Stomach (tissue), 9 donors: ENCODE measurements around the gene CUL4A. TPM values are rescaled to one million over a fixed set of nuclear protein-coding genes. Genes with fewer than 3 reads are reported as not detected.

ENCODE experiments used
- DNase-seq, 2 donors: peaks; one replicate each; pipeline versions ENCODE4 v3.0.0 to v3.0.0-alpha.2; 2013 to 2019
- H3K27ac ChIP-seq, 5 donors: fragments of 200-600 bp in 4 of 5; sonication (generic) in 4 of 5; one replicate each; pipeline ENCODE4 v1.5.1; 2013 to 2019; ENCODE audit warnings: mild to moderate bottlenecking in 1 of 5, moderate library complexity in 1 of 5
- H3K27me3 ChIP-seq, 3 donors: fragments of 200-600 bp; sonication (generic); one replicate each; pipeline ENCODE4 v1.5.1; 2017 to 2019; ENCODE audit warnings: mixed run types in 1 of 3
- H3K36me3 ChIP-seq, 4 donors: fragments of 200-600 bp; sonication (generic); 1 replicate in 3 of 4; 2 replicates in 1 of 4; pipeline ENCODE4 v1.5.1; 2016 to 2019
- H3K4me1 ChIP-seq, 4 donors: fragments of 200-600 bp; sonication (generic); one replicate each; pipeline ENCODE4 v1.5.1; 2016 to 2019
- H3K4me3 ChIP-seq, 4 donors: fragments of 200-600 bp; sonication (generic) in 3 of 4; one replicate each; pipeline ENCODE4 v1.5.1; 2016 to 2019; ENCODE audit warnings: mild to moderate bottlenecking in 1 of 4
- H3K9me3 ChIP-seq, 4 donors: fragments of 200-600 bp; sonication (generic); one replicate each; pipeline ENCODE4 v1.5.1; 2016 to 2019
- CTCF ChIP-seq, 7 experiments: fragments of 450-650 bp in 4 of 7; fragments of 200-600 bp in 3 of 7; sonication (generic) in 3 of 7; IDR thresholded peaks; one replicate each; pipeline ENCODE4 v1.5.1; 2016 to 2019; ENCODE audit warnings: antibody characterized with exemption in 7 of 7, control low read depth in 2 of 7, mild to moderate bottlenecking in 1 of 7
- EP300 ChIP-seq: sonication (generic); formaldehyde crosslinking; IDR thresholded peaks from one replicate; pipeline ENCODE4 v1.6.1; 2017; ENCODE audit warnings: antibody characterized with exemption
- POLR2A ChIP-seq, 4 donors: fragments of 450-650 bp; IDR thresholded peaks; one replicate each; pipeline ENCODE4 v1.6.1; 2016; ENCODE audit warnings: antibody characterized with exemption in 4 of 4, control low read depth in 2 of 4, mild to moderate bottlenecking in 1 of 4, moderate library complexity in 1 of 4
- POLR2AphosphoS5 ChIP-seq, 3 donors: sonication (generic); formaldehyde crosslinking; IDR thresholded peaks; one replicate each; pipeline ENCODE4 v1.6.1; 2016; ENCODE audit warnings: antibody characterized with exemption in 3 of 3
- WGBS, 5 donors: extraction: QIAGEN DNeasy Blood & Tissue Kit in 3 of 5; methylation state at CpG; one replicate each; pipeline versions ENCODE4 v1.1.5 to v1.1.7; 2013 to 2018; 5-methylcytosine and 5-hydroxymethylcytosine counted together
- intact Hi-C: fragments of 100-400 bp; cut with DNase I; formaldehyde crosslinking; loops from one replicate; pipeline ENCODE4 v1.15.1; 2023; ENCODE audit warnings: low total_unique reads
- polyA plus RNA-seq, 3 donors: library from polyadenylated mRNA; stranded (reverse); fragments of 200-250 nt; gene quantifications; one replicate each; pipeline ENCODE4 v1.2.3, GENCODE V29; 2013
- small RNA-seq, 4 donors: library from RNA; depleted of rRNA; stranded (forward); fragments of <200 nt; gene quantifications; one replicate each; pipeline ENCODE3, GENCODE V24; 2016
- total RNA-seq, 5 donors: library from RNA; depleted of rRNA; stranded (reverse); fragments of >200 nt; gene quantifications; one replicate each; pipeline versions ENCODE4 v1.1.0 to v1.2.3, GENCODE V29; 2014 to 2016
- donor health status: healthy with polysubstance abuse.
- donor health status: Bipolar disorder and iron deficiency.
- donor health status: healthy.

Gene CUL4A
- total and polyA plus RNA-seq, 8 donors, result 24.4 to 153 (median 108) TPM

DNA sequence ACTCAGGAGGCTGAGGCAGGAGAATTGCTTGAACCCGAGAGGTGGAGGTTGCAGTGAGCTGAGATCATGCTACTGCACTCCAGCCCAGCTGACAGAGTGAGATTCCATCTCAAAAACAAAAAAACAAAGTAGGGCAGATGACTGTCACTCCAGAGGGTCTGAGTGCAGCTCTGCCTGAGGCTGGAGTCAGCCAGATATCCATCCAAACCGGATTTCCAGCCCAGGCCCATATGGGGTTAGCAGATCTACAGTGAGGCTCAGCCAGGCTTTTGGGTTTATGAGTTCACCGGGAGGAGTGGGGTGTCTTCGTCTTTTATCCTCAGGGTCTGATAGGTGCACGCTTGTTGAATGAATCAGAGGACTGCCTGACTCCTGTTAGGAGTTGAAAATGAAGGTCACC lies 106.6 kb downstream of the CUL4A start:
- H3K36me3 ChIP-seq, result peaks cover 44 to 87% (median 76%) of the 10 kb centered on the region in 4 donors
- no peak overlapping the region for H3K4me3 ChIP-seq
- TF ChIP-seq EP300, result no peak
- no peak for TF ChIP-seq CTCF (IDR thresholded peaks at IDR 0.05)
- TF ChIP-seq POLR2AphosphoS5 (IDR thresholded peaks at IDR 0.05), result no peak
- TF ChIP-seq POLR2A (IDR thresholded peaks at IDR 0.05), result no peak
- H3K9me3 ChIP-seq, result no peaks in the 10 kb centered on the region
- H3K27ac ChIP-seq, result no peak overlapping the region
- no peaks in the 10 kb centered on the region for H3K4me1 ChIP-seq
- DNase-seq, result no peak
- H3K27me3 ChIP-seq, result no peaks in the 10 kb centered on the region
- intact Hi-C loops, result no loop called here
- 84 to 94% (median 89%) methylated on average over 5 of the region's 5 CpGs for WGBS, 5 donors

Small RNA genes lying within 50 kb of the gene (small RNA-seq; reads per million reads assigned to genes)
- gene AL137002.1 (0 reads per million in 4 donors), gene MIR8075 (0 reads per million in 4 donors)

Other genes starting within 250 kb of the CUL4A start
- gene MCF2L, start 240.4 kb upstream of the CUL4A start, total RNA-seq, result 100 to 1,000 TPM in 1 of 5 donors, 10 to 100 TPM in 4; 39.1 to 363 (median 58.6) TPM
- gene MCF2L, start 240.4 kb upstream of the CUL4A start, polyA plus RNA-seq, result 10 to 100 TPM; 10.8 to 20.0 (median 13.3) TPM
- gene F7, start 103.8 kb upstream of the CUL4A start, total RNA-seq, result not detected
- gene F7, start 103.8 kb upstream of the CUL4A start, polyA plus RNA-seq, result under 1 TPM in 1 of 3 donors, not detected in 2; 0.10 TPM
- 10 to 100 TPM in 1 of 5 donors, 1 to 10 TPM in 1, under 1 TPM in 1, not detected in 2; 0.45 to 14.9 (median 3.0) TPM for gene F10, start 86.8 kb upstream of the CUL4A start, total RNA-seq
- gene F10, start 86.8 kb upstream of the CUL4A start, polyA plus RNA-seq, result 1 to 10 TPM; 3.1 to 8.0 (median 3.5) TPM
- gene PROZ, start 51.0 kb upstream of the CUL4A start, total RNA-seq, result 1 to 10 TPM in 1 of 5 donors, not detected in 4; 1.9 TPM
- under 1 TPM in 1 of 3 donors, not detected in 2; 0.08 TPM for gene PROZ, start 51.0 kb upstream of the CUL4A start, polyA plus RNA-seq
- 10 to 100 TPM; 35.7 to 81.7 (median 44.3) TPM for gene PCID2, start 944 bp upstream of the CUL4A start, total RNA-seq
- gene PCID2, start 944 bp upstream of the CUL4A start, polyA plus RNA-seq, result 10 to 100 TPM; 25.9 to 38.3 (median 32.3) TPM
- 100 to 1,000 TPM in 2 of 5 donors, 10 to 100 TPM in 3; 44.0 to 121 (median 70.3) TPM for gene LAMP1, start 87.6 kb downstream of the CUL4A start, total RNA-seq
- 10 to 100 TPM; 20.9 to 52.2 (median 47.9) TPM for gene LAMP1, start 87.6 kb downstream of the CUL4A start, polyA plus RNA-seq
- gene GRTP1, start 154.5 kb downstream of the CUL4A start, total RNA-seq, result 10 to 100 TPM in 2 of 5 donors, 1 to 10 TPM in 3; 1.2 to 15.1 (median 5.4) TPM
- gene GRTP1, start 154.5 kb downstream of the CUL4A start, polyA plus RNA-seq, result 10 to 100 TPM; 12.4 to 16.3 (median 15.1) TPM
- gene ADPRHL1, start 243.9 kb downstream of the CUL4A start, total RNA-seq, result 1 to 10 TPM; 1.7 to 6.7 (median 2.4) TPM
- gene ADPRHL1, start 243.9 kb downstream of the CUL4A start, polyA plus RNA-seq, result 1 to 10 TPM; 2.2 to 5.5 (median 4.1) TPM